IMR-90 (cell line): ENCODE results near the gene MTCL1. TPM values are rescaled to one million over a fixed set of nuclear protein-coding genes. Genes with fewer than 3 reads are reported as not detected.

Source experiments
- ATAC-seq: fragments of 200-7000 bp; cut with Tn5 transposase; 2 replicates; pipeline ENCODE4 v1.9.1; 2020; ENCODE audit warnings: low read depth, mild to moderate bottlenecking, moderate library complexity
- BruUV-seq: library from RNA; stranded (reverse); fragments of 400-500 nt; replicated peaks from 2 replicates; lab custom pipeline; 2021; lab: Mats Ljungman, UMichigan
- CTCF ChIA-PET: fragments of 300-600 bp; formaldehyde crosslinking; extraction: SDS; loops from one replicate; lab custom pipeline; 2021; ENCODE audit warnings: antibody characterized with exemption; lab: Yijun Ruan, JAX
- POLR2A ChIA-PET: fragments of 300-600 bp; sonication (Branson Sonifier 250); formaldehyde crosslinking; loops from one replicate; lab custom pipeline; 2022; ENCODE audit warnings: antibody characterized with exemption; ENCODE audit not compliant: unreplicated experiment; lab: Charles Lee
- DNase-seq: peaks from one replicate; pipeline ENCODE4 v3.0.0; 2013
- H2AFZ ChIP-seq: replicated peaks from 2 replicates; pipeline ENCODE3; 2013; ENCODE audit warnings: low read length, mild to moderate bottlenecking; ENCODE audit not compliant: poor library complexity
- H2AK5ac ChIP-seq: 2 replicates; pipeline ENCODE4 v1.6.1; 2013; ENCODE audit warnings: low read depth, low read length, inconsistent platforms
- H2AK9ac ChIP-seq: replicated peaks from 2 replicates; pipeline ENCODE3; 2013; ENCODE audit warnings: mild to moderate bottlenecking, low read depth, low read length, moderate library complexity; ENCODE audit not compliant: poor library complexity
- H2BK120ac ChIP-seq: 2 replicates; pipeline ENCODE4 v1.6.1; 2013; ENCODE audit warnings: low read depth, low read length, inconsistent platforms
- H2BK15ac ChIP-seq: 3 replicates; pipeline ENCODE4 v1.6.1; 2013; ENCODE audit warnings: low read depth, low read length, inconsistent platforms
- H2BK20ac ChIP-seq: 2 replicates; pipeline ENCODE4 v1.6.1; 2013; ENCODE audit warnings: low read depth, mild to moderate bottlenecking, inconsistent platforms, low read length, moderate library complexity
- H2BK5ac ChIP-seq: 2 replicates; pipeline ENCODE4 v1.6.1; 2013; ENCODE audit warnings: mild to moderate bottlenecking, low read depth, low read length, inconsistent platforms; ENCODE audit not compliant: poor library complexity, severe bottlenecking
- H3K14ac ChIP-seq: replicated peaks from 2 replicates; pipeline ENCODE4 v1.6.1; 2013; ENCODE audit warnings: low read depth, low read length, inconsistent platforms
- H3K18ac ChIP-seq: 2 replicates; pipeline ENCODE4 v1.6.1; 2013; ENCODE audit warnings: low read depth, low read length, control low read depth
- H3K23ac ChIP-seq: 2 replicates; pipeline ENCODE4 v1.6.1; 2013; ENCODE audit warnings: low read depth, low read length, inconsistent platforms
- H3K27ac ChIP-seq: 2 replicates; pipeline ENCODE4 v1.5.1; 2013; ENCODE audit warnings: mild to moderate bottlenecking, control low read depth, low read length; ENCODE audit not compliant: insufficient read depth
- H3K27me3 ChIP-seq: 2 replicates; pipeline ENCODE4 v1.6.1; 2013; ENCODE audit warnings: low read length; ENCODE audit not compliant: control insufficient read depth, insufficient read depth
- H3K36me3 ChIP-seq: 2 replicates; pipeline ENCODE4 v1.6.1; 2013; ENCODE audit warnings: low read length, mixed read lengths; ENCODE audit not compliant: control insufficient read depth, insufficient read depth
- H3K4ac ChIP-seq: 2 replicates; pipeline ENCODE4 v1.6.1; 2013; ENCODE audit warnings: low read depth, low read length, inconsistent platforms
- H3K4me1 ChIP-seq: 2 replicates; pipeline ENCODE4 v1.6.1; 2013; ENCODE audit warnings: low read length, mixed read lengths; ENCODE audit not compliant: control insufficient read depth, insufficient read depth
- H3K4me2 ChIP-seq: 2 replicates; pipeline ENCODE4 v1.6.1; 2013; ENCODE audit warnings: low read depth, mild to moderate bottlenecking, control low read depth, low read length, moderate library complexity
- H3K4me3 ChIP-seq: 2 replicates; pipeline ENCODE4 v1.5.1; 2013; ENCODE audit warnings: low read depth, mild to moderate bottlenecking, control low read depth, low read length, moderate library complexity; ENCODE audit not compliant: insufficient read depth
- H3K56ac ChIP-seq: 2 replicates; pipeline ENCODE4 v1.6.1; 2013; ENCODE audit warnings: low read length, inconsistent platforms; ENCODE audit not compliant: insufficient read depth; ENCODE audit errors: extremely low read depth
- H3K79me1 ChIP-seq, 2 experiments: 2 replicates each; pipeline ENCODE4 v1.6.1; 2013; ENCODE audit warnings: low read length in 2 of 2, inconsistent platforms in 1 of 2, low read depth in 1 of 2
- H3K9ac ChIP-seq: 2 replicates; pipeline ENCODE4 v1.6.1; 2013; ENCODE audit warnings: low read depth, low read length, control low read depth
- H3K9me1 ChIP-seq: 2 replicates; pipeline ENCODE4 v1.6.1; 2013; ENCODE audit warnings: low read length, inconsistent platforms; ENCODE audit not compliant: insufficient read depth
- H3K9me3 ChIP-seq: 2 replicates; pipeline ENCODE4 v1.6.1; 2013; ENCODE audit warnings: low read length; ENCODE audit not compliant: control insufficient read depth, insufficient read depth
- H4K20me1 ChIP-seq: 2 replicates; pipeline ENCODE4 v1.6.1; 2013; ENCODE audit warnings: low read length, inconsistent platforms; ENCODE audit not compliant: insufficient read depth
- H4K5ac ChIP-seq: 2 replicates; pipeline ENCODE4 v1.6.1; 2013; ENCODE audit warnings: mild to moderate bottlenecking, low read depth, low read length, control low read depth
- H4K8ac ChIP-seq, 2 experiments: 2 replicates each; pipeline ENCODE4 v1.6.1; 2013; ENCODE audit warnings: low read depth in 2 of 2, low read length in 2 of 2, control low read depth in 1 of 2, inconsistent platforms in 1 of 2
- H4K91ac ChIP-seq: 2 replicates; pipeline ENCODE4 v1.6.1; 2013; ENCODE audit warnings: low read depth, low read length, inconsistent platforms; ENCODE audit not compliant: insufficient read depth
- CHD1 ChIP-seq: IDR thresholded peaks from 2 replicates; pipeline ENCODE4 v1.6.1; 2012; ENCODE audit warnings: low read depth, low read length, improper control_type of control experiment
- WGBS, 2 experiments: methylation state at CpG; one replicate each; pipeline versions ENCODE4 v1.1.5 to v1.1.7; 2013; ENCODE audit warnings: missing lambda C conversion rate in 2 of 2; ENCODE audit not compliant: insufficient read length in 1 of 2; ENCODE audit errors: extremely low coverage in 2 of 2; 5-methylcytosine and 5-hydroxymethylcytosine counted together
- dilution Hi-C: fragments of 300-500 bp; cut with HindIII; formaldehyde crosslinking; loops from one replicate; pipeline ENCODE4 v1.14.3; 2018; ENCODE audit warnings: low sequenced_read_pairs; ENCODE audit not compliant: unreplicated experiment
- in situ Hi-C: fragments of 300-500 bp; cut with MboI; formaldehyde crosslinking; loops from 3 replicates; pipeline ENCODE4 v1.14.3; 2019; ENCODE audit warnings: low sequenced_read_pairs, inconsistent platforms, mixed read lengths
- intact Hi-C: fragments of 100-400 bp; cut with micrococcal nuclease; formaldehyde crosslinking; loops from 2 replicates; pipeline ENCODE4 v1.10.0; 2022
- polyA plus RNA-seq, 3 experiments: library from polyadenylated mRNA; depleted of rRNA; stranded (reverse); fragments of >200 nt; gene quantifications; 2 replicates each; pipeline ENCODE4 v1.2.3, GENCODE V29; 2012; ENCODE audit warnings: low replicate concordance in 1 of 3
- total RNA-seq: library from RNA; depleted of rRNA; stranded (reverse); fragments of >200 nt; gene quantifications from 2 replicates; pipeline ENCODE4 v1.2.3, GENCODE V29; 2012
- TF ChIP-seq, protein P1 (sequence below): fragments of 150-350 bp; IDR thresholded peaks from 2 replicates; pipeline ENCODE4 v1.6.1; 2016; ENCODE audit warnings: low read depth, mild to moderate bottlenecking, low read length, moderate library complexity, borderline replicate concordance

MTCL1 gene
- total and polyA plus RNA-seq, 2 of the 4 experiments (the other 2 are of a cell fraction), result 29.0 to 45.3 TPM

DNA sequence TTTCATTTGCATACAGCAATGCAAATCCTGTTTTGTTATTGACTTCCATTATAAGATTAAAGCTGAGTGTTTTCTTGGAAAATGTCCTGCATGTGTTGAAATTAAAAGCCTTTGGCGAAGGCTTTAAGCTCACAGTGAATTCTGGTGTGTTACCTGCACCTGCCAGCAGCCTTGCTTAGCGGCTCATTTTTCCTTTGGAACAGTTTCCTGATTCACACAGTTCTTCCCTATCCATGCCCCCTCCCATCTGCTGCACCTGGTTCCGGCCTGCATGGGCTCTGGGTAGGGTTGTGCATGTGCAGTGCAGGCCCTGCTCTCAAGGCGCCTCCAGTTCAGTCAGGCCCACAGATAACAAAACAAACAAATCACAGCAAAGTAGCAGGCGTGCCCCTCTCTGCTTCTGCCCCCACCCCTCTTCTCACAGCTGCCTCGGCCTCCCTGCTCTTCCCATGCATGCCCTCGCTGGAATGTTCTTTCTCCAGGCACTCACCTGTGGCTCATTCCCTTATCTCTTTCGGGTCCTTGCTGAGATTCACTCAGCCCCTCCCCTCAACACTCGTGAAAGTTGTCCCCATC lies 15.8 kb downstream of the MTCL1 start:
- Histone ChIP-seq H2BK5ac (peak overlapping the region; percentile 9), H3K9ac (no peak overlapping the region), H2AK9ac (peak overlapping the region; percentile 66), H4K91ac (0 out of 2 replicates have a peak overlapping the region, but pooled peaks have one; percentile 15), H4K20me1 (peaks cover 51% of the 10 kb centered on the region), H2AFZ (no peak overlapping the region), H3K4ac (peak overlapping the region; percentile 14; the same call in 1 of the 2 replicates), H3K14ac (peak overlapping the region; percentile 49; the same call in 1 of the 2 replicates), H2BK20ac (no peak overlapping the region), H2BK15ac (no peak overlapping the region; the same call in 2 of the 3 replicates), H4K8ac (peak overlapping the region in 1 of 2 experiments; percentile 11; a peak in 1 of 4 replicates), H3K23ac (0 out of 2 replicates have a peak overlapping the region, but pooled peaks have one; percentile 7), H3K56ac (no peak overlapping the region), H2AK5ac (peak overlapping the region; percentile 82), H3K4me1 (peaks cover 13% of the 10 kb centered on the region), H3K9me1 (peaks cover 30% of the 10 kb centered on the region), H3K79me1 (peaks cover 41 to 84% of the 10 kb centered on the region in 2 experiments), H3K18ac (no peak overlapping the region), H3K27ac (no peak overlapping the region), H3K27me3 (no peaks in the 10 kb centered on the region), H3K4me3 (no peak overlapping the region), H4K5ac (no peak overlapping the region), H2BK120ac (no peak overlapping the region), H3K36me3 (peaks cover 43% of the 10 kb centered on the region), H3K9me3 (no peaks in the 10 kb centered on the region), H3K4me2 (no peak overlapping the region)
- intact Hi-C loops (no loop called here), dilution Hi-C loops (no loop called here), in situ Hi-C loops (no loop called here)
- TF ChIP-seq, protein P1, sequence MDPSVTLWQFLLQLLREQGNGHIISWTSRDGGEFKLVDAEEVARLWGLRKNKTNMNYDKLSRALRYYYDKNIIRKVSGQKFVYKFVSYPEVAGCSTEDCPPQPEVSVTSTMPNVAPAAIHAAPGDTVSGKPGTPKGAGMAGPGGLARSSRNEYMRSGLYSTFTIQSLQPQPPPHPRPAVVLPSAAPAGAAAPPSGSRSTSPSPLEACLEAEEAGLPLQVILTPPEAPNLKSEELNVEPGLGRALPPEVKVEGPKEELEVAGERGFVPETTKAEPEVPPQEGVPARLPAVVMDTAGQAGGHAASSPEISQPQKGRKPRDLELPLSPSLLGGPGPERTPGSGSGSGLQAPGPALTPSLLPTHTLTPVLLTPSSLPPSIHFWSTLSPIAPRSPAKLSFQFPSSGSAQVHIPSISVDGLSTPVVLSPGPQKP, result no peak
- no peak for TF ChIP-seq CHD1
- no peak for ATAC-seq
- ChIA-PET POLR2A (no interaction called here), CTCF (no interaction called here)
- DNase-seq, result no peak
- WGBS, 2 experiments, result no CpG with 5 or more reads among the region's 9 CpGs
- BruUV-seq, result no TSS peak
